Thyroid gland (tissue), 4 donors: Measurements from ENCODE around the gene ADAMTS4.

ENCODE experiments used
- POLR2A ChIP-seq, 2 donors: fragments of 450-650 bp; IDR thresholded peaks; one replicate each; pipeline ENCODE4 v1.6.1; 2017; ENCODE audit warnings: antibody characterized with exemption in 2 of 2, mild to moderate bottlenecking in 2 of 2, moderate library complexity in 1 of 2
- TF ChIP-seq, protein P1 (sequence below), 6 experiments: fragments of 200-600 bp in 3 of 6; fragments of 450-650 bp in 3 of 6; sonication (generic) in 3 of 6; IDR thresholded peaks; one replicate each; pipeline ENCODE4 v1.5.1; 2016 to 2019; ENCODE audit warnings: antibody characterized with exemption in 6 of 6, mild to moderate bottlenecking in 2 of 6, inconsistent platforms in 1 of 6, moderate library complexity in 1 of 6

DNA sequence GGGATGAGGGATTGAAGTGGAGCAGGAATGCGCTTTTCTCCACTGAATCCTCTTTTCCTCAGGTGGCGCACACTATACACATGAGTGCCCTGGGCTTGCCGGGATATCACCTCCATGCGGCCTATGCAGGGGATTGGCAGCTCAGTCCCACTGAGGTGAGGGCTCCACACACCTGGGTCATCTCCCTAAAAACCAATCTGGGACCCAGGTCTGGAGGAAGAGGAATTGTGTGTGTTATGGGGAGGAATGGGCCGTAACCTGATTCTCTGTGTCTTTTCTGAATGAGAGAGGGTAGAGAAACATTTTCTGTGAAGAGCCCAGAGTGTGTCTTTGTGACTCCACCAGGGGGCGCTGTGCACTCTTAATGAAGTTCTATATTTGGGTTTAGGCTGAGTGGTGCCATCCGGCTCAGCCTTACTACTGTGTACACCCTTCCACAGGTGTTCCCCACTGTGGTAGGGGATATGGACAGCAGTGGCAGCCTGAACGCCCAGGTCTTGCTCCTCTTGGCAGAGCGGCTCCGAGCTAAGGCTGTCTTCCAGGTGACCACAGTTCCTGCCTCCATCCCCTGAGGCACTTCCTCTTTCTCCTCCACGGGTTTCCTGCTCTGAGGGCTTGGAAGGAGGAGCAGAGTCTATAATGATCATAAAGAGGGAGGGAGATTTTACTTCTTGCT is 28.5 kb upstream of the ADAMTS4 start:
- TF ChIP-seq, protein P1, sequence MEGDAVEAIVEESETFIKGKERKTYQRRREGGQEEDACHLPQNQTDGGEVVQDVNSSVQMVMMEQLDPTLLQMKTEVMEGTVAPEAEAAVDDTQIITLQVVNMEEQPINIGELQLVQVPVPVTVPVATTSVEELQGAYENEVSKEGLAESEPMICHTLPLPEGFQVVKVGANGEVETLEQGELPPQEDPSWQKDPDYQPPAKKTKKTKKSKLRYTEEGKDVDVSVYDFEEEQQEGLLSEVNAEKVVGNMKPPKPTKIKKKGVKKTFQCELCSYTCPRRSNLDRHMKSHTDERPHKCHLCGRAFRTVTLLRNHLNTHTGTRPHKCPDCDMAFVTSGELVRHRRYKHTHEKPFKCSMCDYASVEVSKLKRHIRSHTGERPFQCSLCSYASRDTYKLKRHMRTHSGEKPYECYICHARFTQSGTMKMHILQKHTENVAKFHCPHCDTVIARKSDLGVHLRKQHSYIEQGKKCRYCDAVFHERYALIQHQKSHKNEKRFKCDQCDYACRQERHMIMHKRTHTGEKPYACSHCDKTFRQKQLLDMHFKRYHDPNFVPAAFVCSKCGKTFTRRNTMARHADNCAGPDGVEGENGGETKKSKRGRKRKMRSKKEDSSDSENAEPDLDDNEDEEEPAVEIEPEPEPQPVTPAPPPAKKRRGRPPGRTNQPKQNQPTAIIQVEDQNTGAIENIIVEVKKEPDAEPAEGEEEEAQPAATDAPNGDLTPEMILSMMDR (IDR thresholded peaks at IDR 0.05): peak; percentile 78 to 90 (median 80)
- TF ChIP-seq POLR2A (IDR thresholded peaks at IDR 0.05): no peak
